NCI-H1092 (cell line): ENCODE measurements around the gene KCNK7.

Source experiments
- DNase-seq: peaks from one replicate; lab custom pipeline; 2025; lab: John Stamatoyannopoulos, UW

KCNK7 gene

DNA sequence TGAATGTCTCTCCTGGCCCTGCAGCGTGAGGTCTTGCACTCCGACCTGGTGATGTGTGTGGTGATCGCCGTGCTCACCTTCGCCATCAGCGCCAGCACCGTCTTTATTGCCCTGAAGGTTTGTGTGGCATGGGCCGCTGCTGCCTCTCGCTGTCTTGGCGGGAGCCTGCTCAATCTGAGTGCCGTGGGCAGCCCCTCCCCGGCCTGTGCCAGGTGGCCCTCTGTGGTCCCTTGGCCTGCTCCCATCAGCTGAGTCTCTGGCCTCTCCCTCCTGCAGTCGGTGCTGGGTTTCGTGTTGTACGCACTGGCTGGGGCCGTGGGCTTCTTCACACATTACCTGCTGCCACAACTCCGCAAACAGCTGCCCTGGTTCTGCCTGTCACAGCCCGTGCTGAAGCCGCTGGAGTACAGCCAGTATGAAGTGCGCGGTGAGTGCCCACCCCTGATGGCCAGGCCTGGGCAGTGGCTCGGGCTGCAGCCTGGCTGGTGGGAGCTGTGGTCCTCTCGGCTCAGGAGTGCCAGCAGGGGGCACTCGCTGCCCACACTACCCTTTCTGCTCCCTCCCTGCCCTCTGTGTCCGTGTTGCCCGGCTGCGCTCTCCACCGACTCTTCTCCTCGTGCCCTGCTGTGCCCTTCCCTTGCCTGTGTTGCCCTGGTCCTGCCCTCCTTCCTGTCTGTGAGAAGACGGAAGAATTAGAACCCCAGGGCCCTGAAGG lies 30.2 kb upstream of the KCNK7 start:
- no peak for DNase-seq

DNA sequence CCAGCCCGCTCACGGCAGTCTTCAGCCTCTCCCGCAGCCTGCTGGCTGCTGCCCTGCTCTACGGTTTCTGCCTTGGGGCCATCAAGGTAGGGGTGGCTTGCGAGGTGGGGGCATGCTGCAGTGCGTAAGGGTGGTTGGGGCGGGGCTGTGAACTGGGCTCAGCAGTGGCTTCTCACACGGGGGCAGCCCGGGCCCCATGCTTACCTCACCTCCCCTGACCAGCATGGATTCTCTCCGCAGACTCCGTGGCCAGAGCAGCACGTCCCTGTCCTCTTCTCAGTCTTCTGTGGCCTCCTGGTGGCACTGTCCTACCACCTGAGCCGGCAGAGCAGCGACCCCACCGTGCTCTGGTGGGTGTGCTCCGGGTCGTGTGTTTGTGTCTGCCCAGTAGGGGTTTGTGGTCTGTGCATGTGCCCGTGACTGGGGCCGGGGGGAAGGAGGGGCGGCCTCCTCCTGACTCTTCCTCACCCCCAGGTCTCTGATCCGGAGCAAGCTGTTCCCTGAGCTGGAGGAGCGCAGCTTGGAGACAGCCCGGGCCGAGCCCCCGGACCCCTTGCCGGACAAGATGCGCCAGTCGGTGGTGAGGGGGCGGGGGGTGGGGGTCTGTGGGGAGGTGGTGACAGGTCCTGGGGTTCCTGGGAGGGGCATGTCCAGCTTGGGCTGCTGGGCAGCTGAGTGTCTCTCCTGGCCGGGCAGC lies 29.5 kb upstream of the KCNK7 start:
- DNase-seq, result no peak

DNA sequence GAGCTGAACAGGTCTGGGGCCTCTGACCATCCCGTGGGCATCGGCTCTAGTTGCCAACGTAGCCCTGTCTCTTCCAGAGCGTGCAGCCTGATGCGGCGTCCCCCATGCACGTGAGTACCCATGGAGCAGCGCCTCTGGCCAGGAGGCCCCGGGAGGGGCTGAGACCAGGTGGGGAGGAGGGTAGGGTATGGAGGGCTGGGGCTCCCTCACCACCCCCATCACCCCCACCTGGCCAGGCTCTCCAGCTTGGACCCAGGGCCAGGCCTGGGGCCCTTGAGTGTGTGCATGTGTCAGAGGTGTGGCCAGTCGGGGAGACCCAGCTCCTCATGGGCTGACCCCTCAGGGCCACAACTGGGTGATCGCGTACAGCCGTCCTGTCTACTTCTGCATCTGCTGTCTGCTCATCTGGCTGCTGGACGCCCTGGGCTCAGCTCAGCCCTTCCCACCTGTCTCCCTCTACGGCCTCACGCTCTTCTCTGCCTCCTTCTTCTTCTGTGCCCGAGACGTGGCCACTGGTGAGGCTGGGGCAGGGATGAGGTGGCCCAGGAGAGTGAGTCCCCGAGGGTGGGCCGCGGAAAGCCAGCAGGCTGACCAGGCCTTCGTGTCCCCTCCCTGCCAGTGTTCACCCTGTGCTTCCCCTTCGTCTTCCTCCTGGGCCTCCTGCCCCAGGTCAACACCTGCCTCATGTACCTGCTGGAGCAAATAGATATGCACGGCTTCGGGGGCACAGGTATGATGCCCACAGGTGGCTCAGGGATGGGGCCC lies 28.4 kb upstream of the KCNK7 start:
- DNase-seq, result no peak

DNA sequence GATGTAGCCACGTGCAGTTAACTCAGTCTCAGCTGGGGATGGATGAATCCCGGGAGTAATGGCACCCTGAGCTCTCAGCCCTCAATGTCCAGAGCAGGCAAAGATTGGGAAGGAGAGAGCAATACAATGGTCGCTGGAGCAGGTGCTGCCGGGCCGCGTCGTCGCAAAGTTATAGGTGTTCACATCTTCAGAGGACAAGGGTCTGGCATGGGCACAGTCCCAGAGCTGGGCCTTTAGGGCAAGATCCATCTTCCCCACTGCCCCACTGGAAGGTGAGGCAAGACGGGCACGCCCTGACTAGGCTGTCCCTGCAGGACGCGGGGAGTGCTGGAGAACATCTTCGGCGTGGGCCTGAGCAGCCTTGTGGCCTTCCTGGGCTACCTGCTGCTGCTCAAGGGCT lies 27.6 kb upstream of the KCNK7 start:
- no peak for DNase-seq

DNA sequence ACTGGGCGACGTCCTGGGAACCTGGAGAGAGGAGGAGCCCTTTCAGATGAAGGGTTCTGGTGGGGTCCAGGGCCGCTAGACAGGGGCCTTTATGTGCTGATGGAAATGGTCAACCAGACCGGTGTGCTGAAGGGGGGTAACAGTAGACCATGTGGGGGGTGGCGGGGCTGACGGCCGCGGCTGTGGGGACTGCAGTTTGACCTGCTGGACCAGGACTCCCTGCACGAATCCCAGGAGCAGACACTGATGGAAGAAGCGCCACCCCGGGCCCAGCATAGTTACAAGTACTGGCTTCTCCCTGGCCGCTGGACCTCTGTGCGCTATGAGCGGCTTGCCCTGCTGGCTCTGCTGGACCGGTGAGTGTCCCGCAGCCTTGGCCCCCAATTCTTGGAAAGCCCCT lies 26.4 kb upstream of the KCNK7 start:
- DNase-seq, result no peak

DNA sequence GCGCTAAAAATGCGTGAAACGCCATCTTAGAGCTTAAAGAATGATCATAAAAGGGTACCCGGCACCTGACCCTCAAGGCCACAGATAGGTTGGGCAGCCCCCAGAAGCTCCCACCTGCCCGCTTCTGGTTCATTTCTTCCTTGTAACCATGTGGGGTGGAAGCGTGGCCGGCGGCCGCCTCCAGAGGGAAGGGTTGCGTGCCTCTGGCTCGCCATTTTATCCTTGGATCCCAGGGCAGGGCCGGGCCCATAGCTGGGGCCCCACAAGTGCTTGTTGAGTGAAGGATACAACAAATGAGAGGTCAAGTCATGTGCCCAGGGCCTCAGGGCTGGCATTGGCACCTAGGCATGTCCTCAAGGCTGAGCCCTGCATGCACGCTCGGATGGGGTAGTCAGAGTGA lies 25.9 kb upstream of the KCNK7 start:
- DNase-seq, result no peak

DNA sequence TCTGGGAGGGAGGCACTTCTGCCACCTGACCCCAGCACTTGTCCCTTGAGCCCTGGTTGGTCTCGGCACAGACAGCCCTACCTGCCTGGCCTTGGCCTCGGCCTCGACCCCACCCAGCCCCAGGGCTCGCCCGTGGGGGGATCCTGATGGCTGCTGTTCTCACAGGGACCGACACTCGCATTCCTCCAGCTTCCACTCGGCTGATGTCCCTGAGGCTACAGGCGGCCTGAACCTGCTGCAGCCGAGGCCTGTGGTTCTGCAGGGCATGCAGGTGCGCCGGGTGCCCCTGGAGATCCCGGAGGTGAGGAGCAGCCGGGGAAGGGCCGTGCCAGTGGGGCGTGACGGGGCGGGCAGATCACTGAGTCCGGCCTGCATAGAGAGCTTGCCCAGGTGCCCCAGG lies 25.1 kb upstream of the KCNK7 start:
- DNase-seq, result no peak

DNA sequence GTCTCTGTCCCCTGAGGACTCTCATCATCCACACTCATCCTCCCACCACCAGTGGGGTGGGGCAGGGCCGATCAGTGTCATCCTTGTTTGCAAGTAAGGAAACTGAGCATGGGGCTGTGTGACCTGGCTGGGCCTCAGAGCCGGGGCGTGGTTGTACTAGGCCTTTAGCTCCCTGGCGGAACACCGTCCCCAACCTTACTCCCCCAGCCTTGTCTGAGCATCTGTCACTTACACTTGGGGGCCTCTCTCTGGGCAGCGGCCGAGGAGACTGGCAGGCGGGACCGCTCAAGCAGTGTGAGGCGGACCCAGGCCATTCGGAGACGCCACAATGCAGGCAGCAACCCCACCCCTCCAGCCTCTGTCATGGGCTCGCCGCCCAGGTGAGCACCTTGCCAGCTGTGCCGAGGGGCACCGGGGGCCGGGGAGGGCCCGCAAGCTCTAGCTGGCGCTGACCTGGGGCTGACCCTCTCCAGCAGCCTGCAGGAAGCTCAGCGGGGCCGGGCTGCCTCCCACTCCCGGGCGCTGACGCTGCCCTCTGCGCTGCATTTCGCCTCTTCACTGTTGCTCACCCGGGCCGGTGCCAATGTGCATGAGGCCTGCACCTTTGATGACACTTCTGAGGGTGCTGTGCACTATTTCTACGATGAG lies 23.8 kb upstream of the KCNK7 start:
- no peak for DNase-seq

DNA sequence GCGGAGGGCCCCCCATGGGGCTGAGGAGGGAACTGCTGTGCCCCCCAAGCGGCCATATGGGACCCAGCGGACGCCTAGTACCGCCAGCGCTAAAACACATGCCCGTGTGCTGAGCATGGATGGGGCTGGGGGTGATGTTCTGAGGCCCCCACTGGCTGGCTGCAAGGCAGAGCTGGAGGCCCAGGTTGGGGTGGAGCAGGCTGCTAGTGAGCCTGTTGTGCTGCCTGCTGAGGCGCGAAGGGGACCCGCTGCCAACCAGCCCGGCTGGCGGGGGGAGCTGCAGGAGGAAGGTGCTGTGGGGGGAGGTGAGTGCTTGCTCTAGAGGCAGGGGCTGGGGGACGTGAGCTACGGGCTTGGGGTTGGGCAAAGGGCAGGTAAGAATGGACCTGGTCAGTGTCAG lies 23.2 kb upstream of the KCNK7 start:
- DNase-seq, result no peak

DNA sequence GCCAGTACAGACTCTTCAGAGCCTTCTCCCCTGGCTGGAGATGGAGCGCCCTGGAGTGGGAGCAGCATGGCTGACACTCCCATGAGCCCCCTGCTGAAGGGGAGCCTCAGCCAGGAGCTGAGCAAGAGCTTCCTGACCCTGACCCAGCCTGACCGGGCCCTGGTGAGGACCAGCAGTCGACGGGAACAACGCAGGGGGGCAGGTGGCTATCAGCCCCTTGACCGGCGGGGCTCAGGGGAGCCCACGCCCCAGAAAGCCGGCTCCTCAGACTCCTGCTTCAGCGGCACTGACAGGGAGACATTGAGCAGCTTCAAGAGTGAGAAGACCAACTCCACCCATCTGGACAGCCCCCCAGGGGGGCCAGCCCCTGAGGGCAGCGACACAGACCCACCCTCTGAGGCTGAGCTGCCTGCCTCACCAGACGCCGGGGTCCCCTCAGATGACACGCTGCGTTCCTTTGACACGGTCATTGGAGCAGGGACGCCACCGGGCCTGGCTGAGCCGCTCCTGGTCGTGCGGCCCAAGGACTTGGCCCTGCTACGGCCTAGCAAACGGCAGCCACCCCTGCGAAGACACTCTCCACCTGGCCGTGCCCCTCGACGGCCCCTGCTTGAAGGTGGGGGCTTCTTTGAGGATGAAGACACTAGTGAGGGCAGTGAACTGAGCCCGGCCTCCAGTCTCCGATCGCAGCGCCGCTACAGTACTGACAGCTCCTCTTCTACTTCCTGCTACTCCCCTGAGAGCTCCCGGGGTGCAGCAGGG lies 22.6 kb upstream of the KCNK7 start:
- no peak for DNase-seq

DNA sequence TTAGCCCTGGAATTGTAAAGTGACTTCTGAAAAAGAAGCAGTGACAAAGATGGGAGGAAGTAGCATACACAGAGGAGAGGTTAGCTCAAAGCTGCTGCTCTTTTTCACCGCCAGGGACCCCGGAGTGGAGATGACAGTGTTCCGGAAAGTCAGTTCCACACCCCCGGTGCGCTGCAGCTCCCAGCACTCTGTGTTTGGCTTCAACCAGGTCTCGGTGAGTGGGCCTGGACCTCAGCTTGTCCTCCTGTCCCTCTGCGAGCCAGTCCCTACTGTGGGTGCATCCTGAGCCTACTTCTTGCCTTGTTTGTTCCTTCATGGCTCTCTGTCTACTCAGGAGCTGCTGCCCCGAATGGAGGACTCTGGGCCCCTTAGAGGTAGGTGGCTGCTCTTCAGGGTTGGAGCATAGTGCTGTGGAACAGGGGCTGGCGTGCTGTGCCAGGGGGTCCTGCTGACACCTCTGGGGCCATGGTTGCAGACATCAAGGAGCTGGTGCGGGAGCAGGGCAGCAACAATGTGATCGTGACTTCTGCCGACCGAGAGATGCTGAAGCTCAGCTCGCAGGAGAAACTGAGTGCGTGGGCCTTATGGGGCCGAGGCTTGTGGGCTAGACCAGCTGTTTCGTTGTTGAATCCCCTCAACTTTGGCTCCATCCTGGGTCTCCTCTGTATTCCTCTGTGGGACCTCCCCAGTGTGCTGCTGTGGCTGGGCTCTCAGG lies 21.7 kb upstream of the KCNK7 start:
- DNase-seq, result no peak

DNA sequence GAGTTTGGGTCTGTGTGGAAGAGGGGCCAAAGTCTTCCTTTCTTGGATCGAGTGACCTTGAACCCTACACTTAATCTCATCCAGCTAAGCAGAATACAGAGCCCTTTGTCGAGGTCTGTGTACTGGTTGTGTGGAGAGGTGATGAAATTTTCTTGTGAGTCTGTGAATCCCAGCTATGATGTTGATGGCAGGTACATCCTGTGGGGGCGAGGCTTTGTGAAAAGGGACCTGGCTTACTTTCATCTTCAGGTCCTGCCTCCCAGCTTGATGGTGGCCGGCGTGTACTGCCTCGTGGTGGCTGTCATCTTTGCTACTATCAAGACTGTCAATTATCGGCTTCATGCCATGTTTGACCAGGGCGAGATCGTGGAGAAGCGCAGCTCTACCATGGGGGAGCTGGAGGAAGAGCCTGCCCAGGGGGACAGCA lies 21.0 kb upstream of the KCNK7 start:
- DNase-seq, result no peak

DNA sequence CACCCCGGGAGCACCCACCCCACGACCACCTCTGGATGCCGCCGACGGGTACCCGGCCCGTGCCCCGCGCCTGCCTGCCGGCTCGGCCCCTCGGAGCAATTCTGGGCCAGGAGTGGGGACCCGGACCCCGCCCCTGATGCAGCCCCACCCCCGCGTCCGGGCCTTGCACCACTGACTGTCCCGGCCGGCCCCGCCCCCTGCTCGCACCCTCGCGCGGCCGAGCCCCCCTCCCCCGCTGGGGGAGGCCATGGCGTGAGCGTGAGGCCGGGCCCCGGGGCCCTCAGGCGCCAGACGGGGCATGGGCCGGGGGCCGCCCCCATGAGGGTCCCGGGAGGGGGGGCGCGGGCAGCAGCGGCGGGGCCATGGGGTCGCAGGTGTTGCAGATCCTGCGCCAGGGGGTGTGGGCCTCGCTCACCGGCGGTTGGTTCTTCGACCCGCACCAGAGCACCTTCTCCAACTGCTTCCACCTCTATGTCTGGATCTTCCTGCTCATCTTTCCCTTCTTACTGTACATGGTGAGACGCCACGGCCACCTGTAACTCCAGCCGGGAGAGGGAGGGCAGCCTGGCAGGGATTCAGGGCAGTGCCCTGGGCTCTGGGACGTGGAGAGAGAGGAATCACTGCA lies 20.5 kb upstream of the KCNK7 start:
- no peak for DNase-seq

DNA sequence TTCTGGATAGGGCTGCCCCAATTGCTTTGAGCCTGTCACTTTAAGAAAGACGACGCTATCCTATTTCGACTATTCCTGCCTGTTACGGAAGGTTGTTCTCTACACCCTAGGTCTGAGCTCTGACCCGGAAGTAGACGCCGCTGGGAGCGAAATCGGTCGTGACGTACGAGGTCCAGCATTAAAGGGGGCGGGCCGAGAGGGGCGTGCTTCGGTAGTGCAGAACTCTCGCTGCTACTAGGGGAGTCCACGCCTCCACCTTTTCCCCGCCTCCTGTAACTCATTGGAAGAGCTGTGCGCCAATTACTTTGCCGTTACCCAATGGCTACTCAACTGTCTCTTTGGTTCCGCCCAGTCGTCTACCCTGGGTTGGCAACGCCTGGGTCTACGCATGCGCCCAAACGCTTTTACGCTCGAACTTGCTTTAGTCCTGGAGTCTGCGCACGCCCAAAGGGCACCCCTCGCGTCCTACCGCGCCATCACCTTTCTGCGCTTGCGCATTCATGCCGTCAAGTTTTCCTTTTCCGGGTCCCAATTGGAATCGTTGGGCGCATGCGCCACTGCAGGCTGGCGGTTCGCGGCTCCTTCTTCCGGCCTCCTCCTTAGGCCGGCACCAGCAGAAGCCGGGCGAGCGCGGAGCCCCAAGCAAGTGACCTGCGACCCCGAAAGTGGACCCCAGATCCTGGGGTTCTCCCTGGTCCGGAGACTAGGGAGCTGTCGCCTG lies 19.8 kb upstream of the KCNK7 start, which contains the start of gene PCNX3:
PCNX3 (plus strand) TSS at position 548 of the 721 bp plus-strand sequence. CDS start 536 bp downstream, outside the sequence.
- peak; percentile 100 for DNase-seq

DNA sequence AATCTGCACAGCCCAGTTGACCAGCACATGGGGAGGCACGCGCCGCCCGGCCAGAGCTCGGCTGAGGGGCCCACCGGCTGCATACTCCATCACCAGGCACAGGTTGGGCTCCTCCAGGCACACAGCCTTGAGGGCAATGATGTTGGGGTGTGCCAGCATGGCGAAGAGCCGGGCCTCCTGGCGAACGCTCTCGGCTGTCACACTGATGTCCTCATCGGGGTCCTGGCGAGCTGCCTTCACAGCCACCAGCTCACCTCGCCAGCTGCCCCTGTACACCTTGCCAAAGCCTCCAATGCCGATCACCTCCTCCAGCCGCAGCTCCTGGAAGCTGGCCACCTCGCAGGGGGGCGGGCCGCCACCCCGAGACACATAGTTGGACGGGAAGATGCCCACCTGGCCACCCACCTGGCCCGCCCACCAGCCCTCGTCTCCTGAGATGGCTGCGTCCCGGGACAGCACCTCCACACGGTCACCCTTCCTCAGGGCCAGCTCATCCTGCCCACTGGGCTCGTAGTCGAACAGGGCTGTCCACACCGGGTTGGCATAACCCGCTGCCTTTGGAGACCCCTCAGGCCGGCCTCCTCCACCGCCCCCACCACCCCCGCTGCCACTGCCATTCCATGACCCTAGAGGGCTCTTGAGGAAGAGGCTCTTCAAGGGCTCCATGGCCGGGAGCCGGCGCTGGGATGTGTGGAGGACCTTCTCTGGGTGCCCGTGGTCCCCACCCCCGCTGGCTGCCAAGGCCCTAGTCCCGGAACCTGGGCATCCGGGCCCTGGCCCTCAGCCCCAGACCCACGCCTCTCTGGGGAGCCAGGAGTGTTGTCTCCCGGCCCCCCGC lies 17.7 kb upstream of the KCNK7 start:
- no peak for DNase-seq

DNA sequence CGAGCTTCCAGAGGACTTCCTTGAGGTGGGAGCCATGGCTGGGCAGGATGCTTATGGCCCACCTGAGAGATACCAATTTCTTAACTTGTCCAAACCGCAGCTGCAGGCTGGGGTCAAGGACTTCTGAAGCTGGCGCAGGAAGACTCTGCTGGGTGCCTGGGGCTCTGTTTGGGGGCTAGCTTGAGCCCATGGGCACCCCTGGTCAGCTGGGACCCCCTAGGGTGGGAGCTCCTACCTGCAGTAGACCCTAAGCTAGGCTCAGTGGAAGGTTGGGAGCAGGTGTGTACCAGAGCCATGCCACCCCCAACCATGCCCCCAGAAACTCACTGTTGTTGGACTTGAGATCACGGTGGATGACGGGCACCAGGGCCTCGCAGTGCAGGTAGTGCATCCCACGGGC lies 17.1 kb upstream of the KCNK7 start:
- no peak for DNase-seq

DNA sequence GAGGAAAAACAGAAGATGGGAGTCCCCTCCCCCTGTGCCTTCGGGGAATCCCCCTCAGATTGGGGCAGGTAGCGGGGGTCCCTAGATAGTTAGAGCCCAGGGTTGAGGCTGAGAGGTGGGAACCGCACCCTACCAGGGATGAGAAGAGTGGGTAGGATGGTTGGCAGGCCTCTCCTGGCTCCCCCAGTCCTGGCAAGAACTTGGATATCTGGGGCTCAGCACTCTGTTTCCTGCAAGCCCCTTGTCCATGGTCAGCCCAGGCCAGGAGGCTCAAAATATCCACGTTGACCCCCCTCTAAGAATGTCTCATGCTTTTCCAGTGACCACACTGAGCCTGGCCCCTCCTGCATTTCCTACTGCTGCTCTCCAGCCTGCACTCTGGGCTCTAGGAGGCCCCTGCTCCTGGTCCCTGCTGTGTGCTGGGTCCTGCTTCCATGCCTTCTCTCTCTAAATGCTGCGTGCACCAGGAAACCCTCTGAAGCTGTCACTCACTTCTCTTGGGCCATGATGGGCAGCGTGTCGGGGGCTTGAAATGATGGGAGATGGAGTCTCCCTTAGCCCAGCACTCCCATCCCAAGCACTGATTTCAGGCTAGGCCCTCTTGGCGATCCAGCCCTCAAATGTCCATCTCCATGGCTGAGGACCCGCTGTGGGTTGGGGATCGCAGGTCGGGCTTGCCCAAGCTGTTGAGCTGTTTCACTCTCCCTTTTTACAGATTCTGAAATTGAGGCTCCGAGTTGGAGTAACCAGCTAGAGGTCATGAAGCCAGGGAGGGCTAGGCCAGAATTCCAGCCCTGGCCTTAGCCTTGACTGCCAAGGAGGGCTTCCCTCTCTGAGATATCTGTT lies 16.4 kb upstream of the KCNK7 start:
- no peak for DNase-seq
